HG02840 (cell line): ENCODE measurements around the gene GPR153.

Experiments
- ATAC-seq: cut with Tn5 transposase; IDR thresholded peaks from one replicate; pipeline ENCODE4 v1.9.1; 2021; ENCODE audit warnings: mild to moderate bottlenecking, moderate library complexity, moderate number of reproducible peaks; ENCODE audit not compliant: unreplicated experiment, low FRiP score

The GPR153 gene

DNA sequence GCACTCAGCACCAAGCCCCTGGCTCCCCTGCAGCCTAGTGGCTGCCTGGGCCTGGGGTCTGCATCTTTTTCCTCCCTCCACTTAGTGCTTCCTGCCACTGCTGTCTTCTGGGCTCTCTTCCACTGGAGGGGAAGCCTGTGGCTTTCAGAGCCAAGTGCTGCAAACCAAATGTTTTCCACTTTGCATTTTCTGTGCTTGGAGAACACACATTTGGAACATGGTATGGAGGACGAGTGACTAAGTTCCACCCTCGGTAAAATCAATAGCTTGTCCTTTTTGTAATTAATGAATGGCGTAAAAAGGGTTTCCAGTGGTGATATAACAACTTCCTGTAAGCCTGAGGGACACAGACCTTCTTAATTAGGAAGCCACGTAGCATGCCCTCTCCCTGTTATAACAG lies 10.1 kb upstream of the GPR153 start:
- no peak for ATAC-seq

DNA sequence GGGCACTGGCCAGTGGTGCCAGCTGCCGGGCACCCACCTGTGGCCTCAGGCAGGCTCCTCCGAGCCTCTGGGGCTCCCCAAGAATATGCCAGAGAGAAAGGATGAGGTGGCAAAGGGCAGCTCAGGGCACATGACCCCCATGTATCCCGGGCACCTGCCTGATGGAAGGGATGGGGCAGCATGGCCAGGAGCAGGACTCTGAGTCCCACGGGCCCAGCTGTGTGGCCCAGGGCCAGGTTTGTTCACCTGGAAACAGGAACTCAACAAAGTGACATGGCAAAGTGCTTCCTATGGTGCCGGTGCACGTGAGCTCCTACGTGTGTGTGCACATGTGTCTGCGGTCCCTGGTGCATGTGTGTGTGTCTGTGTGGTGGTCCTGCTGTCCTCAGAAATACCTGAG lies 9.5 kb upstream of the GPR153 start:
- ATAC-seq = no peak

DNA sequence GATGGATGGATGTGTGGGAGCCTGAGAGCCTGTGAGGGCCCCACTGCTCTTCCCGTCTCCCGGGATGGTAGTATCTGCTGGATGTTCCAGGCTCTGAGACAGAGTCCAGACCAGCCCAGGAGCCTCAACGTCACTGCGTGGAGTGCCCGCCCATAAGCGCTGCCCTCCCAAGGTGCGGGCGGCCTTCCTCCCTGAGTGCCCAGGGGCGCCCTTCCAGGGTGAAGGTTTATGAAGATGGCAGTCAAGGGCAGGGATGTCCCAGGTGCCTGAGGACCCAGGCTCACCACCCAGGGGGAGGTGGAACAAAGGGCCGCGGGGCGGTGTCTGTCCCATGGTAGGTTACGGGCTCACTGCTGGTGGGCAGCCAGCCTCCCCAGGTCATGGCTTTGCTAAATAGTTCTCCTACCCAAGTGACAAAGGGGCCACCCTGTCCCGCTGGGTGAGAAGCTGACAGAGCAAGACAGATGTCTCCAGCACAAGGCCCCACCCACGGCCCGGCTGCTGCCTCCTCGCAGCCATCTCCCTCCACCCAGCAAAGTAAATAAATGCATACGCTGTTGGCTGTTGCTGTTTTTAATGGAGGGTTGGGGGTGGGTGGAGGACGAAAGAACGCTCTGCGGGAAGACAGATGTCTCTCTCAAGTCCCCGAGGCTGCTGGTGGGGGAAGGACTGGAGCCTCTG lies 9.0 kb upstream of the GPR153 start:
- no peak for ATAC-seq

DNA sequence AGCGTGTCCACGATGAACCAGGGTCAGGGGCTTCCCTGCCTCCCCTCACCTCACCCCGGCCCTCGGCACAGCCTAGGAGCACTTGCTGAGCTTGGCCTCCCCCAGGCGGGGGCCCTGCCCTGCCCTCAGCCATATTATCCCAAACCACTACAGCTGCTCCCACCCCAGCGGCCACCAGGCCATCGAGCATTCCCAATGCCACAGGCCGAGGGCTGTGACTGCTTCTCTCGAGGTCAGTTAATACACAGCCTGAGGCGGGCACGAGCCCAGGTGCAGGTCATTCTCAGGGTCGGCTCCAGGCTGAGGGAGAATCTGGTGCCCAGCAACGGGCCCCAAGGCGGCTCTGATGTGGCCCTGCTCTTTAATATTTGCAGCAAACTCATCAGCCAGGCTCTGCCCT lies 8.4 kb upstream of the GPR153 start:
- no peak for ATAC-seq

DNA sequence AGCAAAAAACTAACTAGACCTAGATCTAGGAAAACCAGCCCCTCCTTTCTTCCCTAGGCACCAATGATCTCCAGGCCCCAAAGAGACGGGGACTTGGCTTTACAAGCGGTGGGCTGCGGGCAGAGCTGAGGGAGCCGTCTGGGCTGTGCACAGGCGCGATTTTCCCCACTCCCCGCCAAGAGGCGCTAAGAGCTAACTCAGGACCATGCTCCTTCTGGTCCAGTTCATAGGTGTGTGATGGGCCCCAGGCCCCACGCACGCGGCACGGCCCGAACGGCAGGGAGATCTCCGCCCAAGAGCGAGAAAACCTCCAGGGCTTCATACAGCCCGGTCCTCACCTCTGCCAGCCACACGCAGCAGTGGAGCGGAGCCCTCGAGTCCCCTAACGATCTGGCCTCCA lies 7.5 kb upstream of the GPR153 start:
- ATAC-seq = no peak

DNA sequence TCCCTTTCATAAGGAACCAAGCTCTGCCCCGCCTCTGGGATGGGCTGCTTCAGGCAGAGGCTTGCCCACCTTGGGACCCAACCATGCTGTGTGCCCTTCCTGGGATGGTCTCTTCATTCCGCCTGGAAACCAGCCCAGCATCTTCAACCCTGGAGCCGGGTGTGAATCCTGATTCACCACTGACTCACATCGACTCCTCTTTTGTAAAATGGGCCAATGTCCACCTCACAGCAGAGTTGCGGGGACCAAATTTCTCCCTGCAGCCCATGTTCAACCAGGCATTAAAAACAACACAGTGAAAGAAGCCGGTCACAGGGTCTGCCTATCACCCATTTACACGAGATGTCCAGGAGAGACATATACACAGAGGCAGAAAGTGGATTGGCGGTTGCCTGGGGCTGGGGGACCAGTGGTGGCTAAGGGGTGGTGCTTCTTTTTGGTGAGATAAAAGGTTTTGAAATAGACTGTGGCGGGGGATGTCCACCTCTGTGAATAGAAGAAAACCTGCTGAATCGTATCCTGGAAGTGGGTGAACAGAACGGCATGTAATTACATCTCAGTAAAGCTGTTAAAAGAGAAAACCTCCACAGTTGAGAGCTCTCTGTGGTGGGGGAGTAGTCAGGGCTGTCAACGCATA lies 6.9 kb upstream of the GPR153 start:
- no peak for ATAC-seq

DNA sequence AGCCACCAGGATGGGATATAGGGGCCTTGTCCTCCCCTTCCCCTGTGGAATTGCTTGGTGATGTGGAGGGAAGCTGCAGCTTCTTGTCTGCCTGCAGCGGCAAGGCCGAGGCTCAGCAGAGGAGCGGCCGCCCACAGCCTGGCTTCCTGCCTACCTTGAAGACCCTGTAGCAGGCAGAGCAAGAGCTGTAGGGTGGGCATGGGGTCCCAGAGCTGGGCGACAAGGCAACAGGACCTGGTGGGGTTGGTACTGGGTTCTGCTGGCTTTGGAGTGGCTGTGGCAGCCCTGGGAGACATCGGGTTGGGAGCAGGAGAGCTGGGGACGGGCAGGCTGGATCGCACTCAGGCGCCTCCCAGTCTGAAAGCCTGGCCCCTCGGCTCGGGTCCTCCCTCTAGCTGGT lies 5.7 kb upstream of the GPR153 start:
- no peak for ATAC-seq

DNA sequence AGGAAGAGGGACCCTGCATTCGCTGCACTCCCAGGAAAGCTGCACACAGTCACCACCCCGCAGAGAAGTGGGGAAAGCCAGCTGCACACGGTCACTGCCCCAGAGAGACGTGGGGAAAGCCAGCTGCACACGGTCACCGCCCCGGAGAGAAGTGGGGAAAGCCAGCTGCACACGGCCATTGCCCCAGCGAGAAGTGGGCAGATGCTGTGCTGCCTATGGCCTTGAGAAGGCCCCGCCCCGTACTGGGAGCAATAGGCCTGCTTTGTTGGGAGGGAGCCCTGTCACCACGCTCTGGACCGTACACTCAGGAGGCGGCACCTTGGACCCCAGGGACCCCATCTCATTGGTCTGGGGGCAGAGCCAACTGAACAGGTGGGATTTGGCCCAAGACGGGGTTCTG lies 4.3 kb upstream of the GPR153 start:
- ATAC-seq = no peak

DNA sequence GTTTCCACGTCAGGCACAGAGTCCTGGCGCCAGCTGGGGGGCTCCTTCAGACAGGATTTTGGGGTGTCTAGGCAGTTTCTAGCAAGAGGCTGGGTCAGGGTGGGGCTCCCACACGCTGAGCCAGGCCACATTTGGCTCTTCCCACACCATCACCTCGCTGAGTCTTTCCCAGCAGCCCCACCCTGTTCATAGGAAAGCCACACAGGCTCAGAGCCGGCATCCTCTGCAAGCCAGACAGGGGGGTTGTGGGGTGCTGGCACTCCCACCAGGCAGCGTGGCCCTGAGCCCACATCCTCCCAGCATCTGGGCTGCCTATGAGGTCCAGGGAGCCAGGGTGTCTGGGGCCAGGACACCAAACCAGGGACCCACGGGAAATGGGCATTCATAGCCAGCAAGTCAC lies 2.8 kb upstream of the GPR153 start:
- no peak for ATAC-seq

DNA sequence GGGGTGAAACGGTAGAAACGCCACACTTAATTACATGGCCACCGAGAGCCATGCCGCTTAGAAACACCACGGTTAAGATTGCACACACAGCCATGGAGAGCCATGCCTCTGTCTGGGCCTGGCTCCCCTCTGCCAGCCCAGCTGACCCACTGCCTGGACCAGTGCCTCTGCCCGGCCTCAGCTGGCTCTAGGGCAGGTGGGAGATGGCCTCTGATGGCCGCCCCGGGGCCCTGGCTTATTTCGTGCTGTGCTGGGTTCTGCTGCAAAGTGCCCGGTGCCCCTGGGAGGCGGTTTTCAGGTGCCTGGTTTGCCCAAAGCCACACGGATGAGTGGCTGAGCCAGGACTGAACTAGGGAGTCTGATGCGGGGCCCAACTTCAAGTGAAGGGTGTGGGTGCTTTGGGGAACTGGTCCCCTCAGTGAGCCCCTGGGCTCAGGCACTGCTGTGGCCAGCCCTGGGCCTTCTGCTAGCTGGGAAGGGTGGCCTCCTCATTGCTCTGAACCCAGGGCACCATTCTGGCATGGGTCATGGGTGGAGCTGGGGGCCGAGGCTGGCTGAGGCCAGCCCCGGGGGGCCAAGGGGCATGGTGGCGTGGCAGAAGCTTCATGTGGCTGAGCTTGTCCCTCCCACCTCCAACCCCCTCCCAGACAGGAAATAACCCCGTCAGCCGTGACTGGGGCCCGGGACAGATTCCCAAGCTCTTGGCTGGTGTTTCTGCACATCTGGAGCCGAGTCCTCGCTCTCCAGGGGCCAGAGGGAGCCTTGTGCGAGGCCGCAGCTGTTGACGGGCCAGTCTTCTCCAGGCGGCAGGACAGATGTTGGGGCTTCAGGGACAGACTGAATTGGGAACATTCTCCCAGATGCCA lies 1.9 kb upstream of the GPR153 start:
- ATAC-seq = no peak

DNA sequence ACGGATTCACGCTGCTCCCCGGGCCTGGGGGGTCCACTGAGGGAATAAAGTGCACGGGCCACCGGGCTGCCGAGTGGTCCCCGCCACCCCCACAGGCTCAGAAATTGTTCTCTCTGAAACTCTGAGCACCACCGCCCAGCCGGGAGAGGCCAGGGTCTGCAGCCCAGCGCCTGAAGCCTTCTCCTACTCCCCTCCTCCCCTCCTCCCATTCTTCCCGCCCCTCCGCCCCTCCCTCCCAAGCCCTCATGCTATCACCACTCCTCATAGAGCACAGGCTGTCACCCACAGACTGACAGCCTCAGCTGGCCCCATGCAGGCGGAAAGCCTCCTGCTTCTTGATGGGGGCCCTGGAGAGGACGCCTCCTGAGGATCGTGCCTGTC lies 707 bp upstream of the GPR153 start:
- ATAC-seq = no peak

DNA sequence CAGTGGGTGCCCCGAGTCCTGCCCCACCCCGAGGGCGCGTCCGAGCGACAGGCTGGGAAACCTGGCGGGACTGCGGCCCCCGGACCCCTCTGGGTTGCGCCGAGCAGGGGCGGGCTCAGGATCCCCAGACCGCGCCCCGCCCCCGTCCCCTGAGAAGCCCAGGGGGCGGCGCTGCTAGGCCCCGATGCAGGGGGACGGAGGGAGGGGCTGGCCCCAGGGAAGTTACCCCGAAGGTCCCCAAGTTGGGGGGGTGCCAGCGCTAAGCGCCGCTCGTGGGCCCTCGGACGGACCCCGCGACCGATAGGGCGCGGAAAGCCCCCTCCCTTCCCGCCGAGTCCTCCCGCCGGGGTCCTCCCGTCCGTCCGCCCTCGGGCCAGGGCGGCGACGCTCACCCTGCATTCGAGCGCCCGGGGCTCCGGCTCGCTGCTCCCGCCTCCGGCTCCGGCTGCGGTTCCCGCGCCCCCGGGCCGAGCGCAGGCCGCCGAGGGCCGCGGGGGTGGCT lies 414 bp downstream of the GPR153 start:
- ATAC-seq = no peak

DNA sequence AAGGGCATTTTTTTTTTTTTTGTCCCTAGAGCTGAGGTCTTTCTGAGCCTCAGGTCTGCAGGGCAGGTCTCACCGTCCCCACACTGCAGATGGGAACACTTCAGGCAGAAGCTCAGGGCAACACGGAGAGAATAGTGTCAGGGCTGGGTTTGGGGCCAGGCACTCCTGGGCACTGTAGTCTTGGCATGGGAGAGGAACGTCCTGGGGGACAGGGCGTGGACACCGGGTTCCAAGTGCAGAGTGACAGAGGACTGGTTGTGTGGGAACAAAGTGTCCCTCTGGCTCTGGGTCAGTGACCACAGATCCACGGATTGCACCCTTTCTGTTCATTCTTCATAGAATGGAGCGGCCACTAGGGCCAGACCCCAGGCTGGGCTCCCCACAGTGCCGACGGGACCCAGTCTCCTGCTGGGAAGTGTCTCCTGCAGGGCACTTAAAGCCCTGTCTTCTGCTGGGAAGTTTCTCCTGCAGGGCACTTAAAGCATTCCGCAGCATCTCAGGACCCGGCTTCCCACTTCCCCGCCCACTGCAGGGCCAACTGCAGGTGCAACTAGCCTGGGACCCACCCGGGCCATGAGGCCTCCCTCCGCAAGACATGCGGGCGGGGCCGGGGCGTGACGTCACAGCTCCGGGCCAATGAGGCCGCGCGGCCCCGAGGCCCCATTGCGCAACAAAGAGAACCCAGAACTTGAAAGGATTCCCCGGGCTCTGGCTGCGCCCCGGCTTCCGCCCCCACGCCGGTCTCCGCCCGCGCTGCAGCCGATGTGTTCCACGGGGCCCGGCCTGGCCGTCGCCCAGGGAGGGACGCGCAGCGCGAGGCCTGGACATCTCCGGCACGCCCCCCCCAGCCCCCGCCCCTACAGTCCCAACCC lies 1.2 kb downstream of the GPR153 start:
- no peak for ATAC-seq

DNA sequence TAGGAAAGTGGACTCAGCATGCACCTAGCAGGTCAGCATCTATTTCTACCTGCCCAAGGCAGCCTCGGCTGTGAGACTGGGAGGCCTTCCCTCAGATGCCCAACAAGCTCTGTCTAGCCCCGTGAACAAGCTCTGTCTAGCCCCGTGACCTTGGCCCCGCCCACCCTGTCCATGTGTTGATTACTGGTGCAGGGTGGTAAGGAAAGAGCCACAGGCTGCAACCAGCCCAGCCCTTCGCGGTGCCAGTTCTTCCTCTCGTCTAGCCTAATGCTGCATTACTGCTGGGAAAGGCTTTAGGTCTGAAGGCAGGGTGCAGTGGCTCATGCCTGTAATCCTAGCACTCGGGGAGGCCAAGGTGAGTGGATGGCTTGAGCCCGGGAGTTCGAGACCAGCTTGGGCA lies 2.2 kb downstream of the GPR153 start:
- no peak for ATAC-seq

DNA sequence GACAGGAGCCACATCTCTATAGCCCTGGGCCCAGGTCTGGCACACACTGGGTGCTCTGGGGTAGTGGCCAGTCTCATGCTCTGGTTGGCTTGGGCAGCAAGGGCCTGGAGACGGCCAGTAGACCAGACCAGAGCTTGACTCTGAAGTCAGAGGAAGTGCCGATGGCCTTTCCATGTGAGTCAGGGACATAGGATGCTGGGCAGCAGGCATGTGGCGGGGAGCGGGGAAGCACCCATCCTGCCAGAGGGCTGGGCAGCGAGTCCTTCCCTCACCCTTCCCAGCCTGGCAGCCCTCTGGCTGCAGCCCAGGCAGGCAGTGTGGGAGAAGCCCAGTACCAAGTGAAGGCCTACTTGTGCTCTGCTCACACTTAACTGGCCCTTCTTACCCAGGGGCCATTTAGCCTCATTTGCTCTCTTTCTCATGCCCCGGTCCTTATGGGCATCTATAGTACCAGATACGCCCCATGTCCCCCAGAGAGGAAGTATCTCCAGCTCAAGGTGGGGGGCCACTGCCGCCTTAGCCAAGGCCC lies 3.3 kb downstream of the GPR153 start:
- no peak for ATAC-seq

DNA sequence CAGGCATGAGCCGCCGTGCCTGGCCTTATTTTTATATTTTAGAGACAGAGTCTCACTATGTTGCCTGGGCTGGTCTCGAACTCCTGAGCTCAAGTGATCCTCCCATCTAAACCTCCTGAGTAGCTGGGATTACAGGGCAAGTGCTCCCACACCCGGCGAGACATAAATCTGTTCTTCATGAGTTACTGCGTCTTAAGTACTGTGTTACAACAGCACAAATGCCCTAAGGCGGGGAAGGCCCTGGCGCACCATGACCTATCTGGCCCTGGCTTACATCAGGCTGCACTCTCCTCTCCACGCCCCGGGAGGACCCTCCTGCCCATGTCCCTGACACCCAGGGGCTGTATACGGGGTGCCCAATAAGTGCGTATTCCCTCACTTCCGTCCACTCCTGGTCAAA lies 4.3 kb downstream of the GPR153 start:
- no peak for ATAC-seq

DNA sequence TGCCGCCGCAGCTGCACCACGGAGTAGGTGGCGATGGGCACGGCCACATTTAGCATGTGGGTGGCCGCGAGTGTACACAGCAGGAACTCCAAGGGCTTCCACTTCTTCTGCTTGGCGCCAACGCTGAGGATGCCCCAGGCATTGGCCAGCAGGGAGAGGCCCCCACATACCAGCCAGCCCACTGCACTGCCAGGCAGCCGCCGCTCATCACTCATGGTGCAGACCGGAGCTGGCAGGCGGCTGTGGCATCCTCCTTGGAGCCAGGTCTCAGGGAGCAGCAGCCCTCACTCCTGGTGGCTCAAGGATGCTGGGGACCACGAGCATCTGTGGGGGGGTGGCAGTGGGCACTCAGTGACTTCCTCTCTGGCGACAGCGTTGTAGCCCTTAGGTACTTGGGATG lies 6.2 kb downstream of the GPR153 start:
- ATAC-seq = no peak

DNA sequence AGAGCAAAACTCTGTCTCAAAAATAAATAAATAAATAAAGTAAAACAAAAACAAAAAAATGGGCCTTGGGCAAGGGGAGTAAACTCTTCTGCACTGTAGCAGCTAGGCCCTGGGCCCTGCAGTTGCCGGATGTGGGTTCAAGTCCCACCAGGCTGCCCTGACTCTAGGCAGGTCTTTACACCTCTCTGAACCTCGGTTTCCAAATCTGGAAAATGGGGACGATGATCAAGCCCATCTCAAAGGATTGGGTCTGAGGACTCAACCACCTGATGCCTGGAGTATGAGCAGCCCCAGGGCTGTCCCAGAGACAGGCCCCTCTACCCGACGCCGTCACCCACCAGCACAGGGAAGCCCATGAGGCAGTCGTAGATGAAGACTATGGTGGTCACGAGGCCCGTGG lies 7.5 kb downstream of the GPR153 start:
- no peak for ATAC-seq

DNA sequence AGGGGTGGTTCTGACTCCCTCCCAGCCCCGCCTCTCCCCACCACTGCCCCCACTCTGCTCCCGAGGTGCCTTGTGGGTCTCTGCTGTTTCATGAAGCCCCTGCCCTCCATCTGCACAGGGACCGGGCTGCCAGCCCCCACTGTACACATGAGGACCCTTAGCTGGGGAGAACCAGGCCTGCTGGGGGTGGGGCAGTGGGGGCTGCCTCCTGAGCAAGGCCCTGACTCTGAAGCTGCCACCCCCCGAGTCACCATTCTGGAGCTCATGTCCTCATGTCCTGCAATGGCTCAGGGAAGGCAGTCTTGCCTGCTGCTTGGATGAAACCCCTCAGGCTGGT lies 8.6 kb downstream of the GPR153 start:
- ATAC-seq = no peak

DNA sequence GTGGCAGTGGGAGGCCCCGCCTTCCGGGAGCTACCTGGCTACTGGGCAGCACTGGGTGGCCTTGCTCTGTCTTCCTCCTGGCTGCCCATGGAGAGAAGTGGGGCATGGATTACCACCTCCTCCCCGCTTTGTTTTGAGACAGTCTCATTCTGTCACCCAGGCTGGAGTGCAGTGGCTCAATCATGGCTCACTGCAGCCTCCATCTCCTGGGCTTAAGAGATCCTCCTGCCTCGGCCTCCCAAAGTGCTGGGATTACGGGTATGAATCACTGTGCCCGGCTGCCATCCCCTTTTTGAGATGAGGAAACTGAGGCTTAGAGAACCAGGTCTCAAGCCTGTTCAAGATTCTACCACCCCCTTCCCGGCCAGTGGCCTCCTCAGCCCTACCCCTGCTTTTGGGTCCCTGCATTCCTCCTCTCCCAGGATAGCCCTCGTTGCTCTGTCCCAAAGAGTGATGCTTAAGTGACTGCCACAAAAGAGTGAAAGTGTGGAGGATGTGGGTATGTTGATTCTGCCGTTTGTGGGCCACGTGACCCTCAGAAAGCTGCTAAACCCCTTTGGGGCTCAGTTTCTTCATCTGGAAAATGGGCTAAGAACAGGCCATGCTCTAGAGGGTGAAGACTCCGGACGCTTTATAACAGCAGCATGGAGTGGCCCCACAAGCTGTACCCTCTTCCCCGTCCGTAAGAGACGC lies 9.1 kb downstream of the GPR153 start:
- no peak for ATAC-seq
